AG10803 (cell line): ENCODE data around the gene RERE.

Experiments
- DNase-seq: peaks from one replicate; pipeline ENCODE4 v3.0.0; 2010; ENCODE audit warnings: low read depth
- H3K4me3 ChIP-seq: 2 replicates; pipeline ENCODE4 v1.5.1; 2011; ENCODE audit warnings: mild to moderate bottlenecking, low read length, control low read depth
- CTCF ChIP-seq: conservative IDR thresholded peaks from 2 replicates; pipeline ENCODE4 v1.5.1; 2011; ENCODE audit warnings: mild to moderate bottlenecking, low read length, control low read depth, inconsistent platforms

The RERE gene

GRCh38 chr1:8565802-8566201, 251.6 kb downstream of the RERE start:
- no peak for TF ChIP-seq CTCF
- no peak for DNase-seq
- H3K4me3 ChIP-seq: no peak overlapping the region

- no peak for DNase-seq
- H3K4me3 ChIP-seq: no peak overlapping the region
- TF ChIP-seq CTCF: no peak
These were observed 253.4 kb downstream of the RERE start for GRCh38 chr1:8563944-8564537.

GRCh38 chr1:8562881-8563865, 254.3 kb downstream of the RERE start:
- no peak overlapping the region for H3K4me3 ChIP-seq
- peak; percentile 54 for DNase-seq
- no peak for TF ChIP-seq CTCF

- no peak overlapping the region for H3K4me3 ChIP-seq
- TF ChIP-seq CTCF: no peak
- no peak for DNase-seq
These were observed 255.2 kb downstream of the RERE start for GRCh38 chr1:8562222-8562621.

- DNase-seq: peak; percentile 54
- peak; percentile 98 for TF ChIP-seq CTCF
- H3K4me3 ChIP-seq: no peak overlapping the region
These were observed 256.6 kb downstream of the RERE start for GRCh38 chr1:8560611-8561544.

- TF ChIP-seq CTCF: no peak
- no peak for DNase-seq
- no peak overlapping the region for H3K4me3 ChIP-seq
These were observed 257.4 kb downstream of the RERE start for GRCh38 chr1:8560035-8560434.
